HUES48 (cell line): ENCODE data around the gene PSPN.

ENCODE experiments used
- H3K27ac ChIP-seq: one replicate; pipeline ENCODE4 v1.7.0; 2013; ENCODE audit warnings: low read depth, low read length, inconsistent platforms
- H3K27me3 ChIP-seq: 2 replicates; pipeline ENCODE4 v1.6.1; 2013; ENCODE audit warnings: mild to moderate bottlenecking, low read length; ENCODE audit not compliant: control insufficient read depth, insufficient read depth
- H3K36me3 ChIP-seq: 2 replicates; pipeline ENCODE4 v1.6.1; 2013; ENCODE audit warnings: low read length; ENCODE audit not compliant: control insufficient read depth, insufficient read depth
- H3K4me1 ChIP-seq: 2 replicates; pipeline ENCODE4 v1.6.1; 2013; ENCODE audit warnings: mild to moderate bottlenecking, low read length; ENCODE audit not compliant: control insufficient read depth, insufficient read depth
- H3K4me3 ChIP-seq: 2 replicates; pipeline ENCODE4 v1.5.1; 2013; ENCODE audit warnings: mild to moderate bottlenecking, low read depth, low read length
- H3K9ac ChIP-seq: 2 replicates; pipeline ENCODE4 v1.6.1; 2013; ENCODE audit warnings: mild to moderate bottlenecking, low read depth, low read length, moderate library complexity
- H3K9me3 ChIP-seq: 2 replicates; pipeline ENCODE4 v1.6.1; 2013; ENCODE audit warnings: low read length; ENCODE audit not compliant: control insufficient read depth, insufficient read depth

Gene PSPN

GRCh38 chr19:6379744-6380143 is 4.0 kb upstream of the PSPN start:
- no peaks in the 10 kb centered on the region for H3K4me1 ChIP-seq
- H3K4me3 ChIP-seq, result no peak overlapping the region
- H3K9ac ChIP-seq, result no peak overlapping the region
- peaks cover 63% of the 10 kb centered on the region for H3K36me3 ChIP-seq
- no peak overlapping the region for H3K27ac ChIP-seq
- H3K27me3 ChIP-seq, result no peaks in the 10 kb centered on the region
- no peaks in the 10 kb centered on the region for H3K9me3 ChIP-seq

DNA sequence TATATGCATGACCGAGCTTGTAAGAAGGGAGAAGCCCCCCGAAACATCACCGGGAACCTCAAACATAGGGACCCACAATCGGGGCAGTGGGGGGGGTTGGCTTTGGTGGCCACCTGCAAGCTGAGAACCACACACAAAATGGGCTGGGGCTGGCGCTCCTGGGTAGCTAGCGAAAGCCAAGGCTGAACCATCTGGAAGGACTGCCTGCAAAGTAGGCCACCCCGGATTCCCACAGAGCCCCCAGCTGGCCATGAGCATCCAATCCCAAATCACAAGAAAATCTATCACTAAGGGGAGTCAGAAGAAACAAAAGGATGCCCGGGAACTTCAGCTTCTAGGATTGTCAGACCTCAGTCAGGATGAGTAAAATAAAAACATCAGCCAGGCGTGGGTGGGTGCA is 2.8 kb upstream of the PSPN start:
- peaks cover 7% of the 10 kb centered on the region; the same call in 1 of the 2 replicates for H3K4me1 ChIP-seq
- H3K36me3 ChIP-seq, result peaks cover 52% of the 10 kb centered on the region
- H3K9me3 ChIP-seq, result no peaks in the 10 kb centered on the region
- H3K27me3 ChIP-seq, result no peaks in the 10 kb centered on the region
- H3K4me3 ChIP-seq, result no peak overlapping the region
- H3K9ac ChIP-seq, result no peak overlapping the region
- H3K27ac ChIP-seq, result peak overlapping the region; percentile 26

- peaks cover 48% of the 10 kb centered on the region for H3K36me3 ChIP-seq
- no peak overlapping the region for H3K4me3 ChIP-seq
- no peak overlapping the region for H3K9ac ChIP-seq
- H3K4me1 ChIP-seq, result peaks cover 7% of the 10 kb centered on the region; the same call in 1 of the 2 replicates
- H3K9me3 ChIP-seq, result no peaks in the 10 kb centered on the region
- no peaks in the 10 kb centered on the region for H3K27me3 ChIP-seq
- H3K27ac ChIP-seq, result peak overlapping the region; percentile 26
Measured at GRCh38 chr19:6378041-6378440, 2.3 kb upstream of the PSPN start.

DNA sequence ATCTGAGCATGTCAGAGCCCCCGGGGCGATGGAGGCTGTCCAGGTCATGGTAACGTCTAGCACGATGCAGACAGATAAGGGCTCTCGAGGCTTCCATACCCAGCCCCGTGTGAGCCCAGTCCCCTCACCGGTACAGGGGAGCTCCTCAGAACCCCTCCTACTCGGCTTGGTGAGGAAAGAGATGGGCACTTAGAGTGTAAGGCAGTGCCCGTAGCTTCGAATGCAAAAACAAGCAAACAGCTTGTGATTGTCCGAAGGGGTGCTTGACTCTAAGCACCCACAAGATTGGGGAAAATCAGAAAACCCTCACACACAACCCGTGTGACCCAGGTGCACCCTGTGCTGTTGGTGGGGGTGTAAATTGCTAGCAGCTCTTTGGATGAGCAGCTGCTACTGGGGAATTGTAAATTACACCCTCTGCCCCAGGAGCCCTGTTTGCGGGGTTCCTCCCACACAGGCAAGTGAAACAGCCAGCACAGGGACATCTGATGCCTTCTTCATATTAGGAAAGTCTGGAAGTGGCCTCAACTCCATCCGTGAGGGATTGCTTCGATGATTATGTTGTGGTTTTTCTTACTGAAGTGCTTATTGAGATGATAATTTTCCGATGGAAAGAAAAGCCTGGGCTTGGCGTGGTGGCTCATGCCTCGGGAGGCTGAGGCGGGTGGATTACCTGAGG is 918 bp upstream of the PSPN start:
- Histone ChIP-seq H3K9ac (0 out of 2 replicates have a peak overlapping the region, but pooled peaks have one; percentile 20), H3K9me3 (no peaks in the 10 kb centered on the region), H3K27ac (no peak overlapping the region)

DNA sequence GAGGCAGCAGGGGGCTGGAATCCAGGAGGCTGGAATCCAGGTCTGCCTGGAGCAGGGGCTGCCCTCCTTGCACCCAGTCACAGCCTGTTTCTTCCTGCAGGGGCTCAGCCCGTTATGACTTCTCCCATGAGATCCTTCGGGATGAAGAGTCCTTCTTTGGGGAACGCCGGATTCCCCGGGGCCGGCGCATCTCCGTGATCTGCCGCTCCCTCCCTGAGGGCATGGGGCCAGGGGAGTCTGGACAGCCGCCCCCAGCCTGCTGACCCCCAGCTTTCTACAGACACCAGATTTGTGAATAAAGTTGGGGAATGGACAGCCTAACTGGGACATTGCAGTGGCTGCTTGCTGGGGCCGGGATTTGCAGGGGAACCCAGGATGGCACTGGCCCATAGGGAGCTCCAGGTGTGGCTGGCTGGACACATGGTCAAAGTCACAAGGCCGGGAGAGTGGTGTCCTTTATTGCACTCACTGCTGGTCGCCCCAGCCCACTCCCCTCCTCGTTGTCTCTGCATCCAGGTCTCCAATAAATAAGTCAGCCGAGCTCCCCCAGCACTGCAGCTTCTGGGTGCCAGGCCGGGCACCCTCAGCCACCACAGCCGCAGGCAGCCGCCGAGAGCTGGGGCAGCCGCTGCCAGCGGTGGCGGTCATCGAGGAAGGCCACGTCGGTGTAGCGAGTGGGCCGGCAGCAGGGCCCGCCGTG is 872 bp downstream of the PSPN start:
- Histone ChIP-seq H3K4me1 (peaks cover 7% of the 10 kb centered on the region; the same call in 1 of the 2 replicates), H3K9ac (no peak overlapping the region), H3K27me3 (no peaks in the 10 kb centered on the region), H3K9me3 (no peaks in the 10 kb centered on the region), H3K27ac (no peak overlapping the region), H3K4me3 (no peak overlapping the region), H3K36me3 (peaks cover 19% of the 10 kb centered on the region)

More for the DNA sequence above, 918 bp upstream of the PSPN start:
- Histone ChIP-seq H3K36me3 (peaks cover 37% of the 10 kb centered on the region), H3K4me1 (peaks cover 7% of the 10 kb centered on the region; the same call in 1 of the 2 replicates), H3K4me3 (no peak overlapping the region), H3K27me3 (no peaks in the 10 kb centered on the region)

GRCh38 chr19:6374161-6374709 is 1.5 kb downstream of the PSPN start:
- Histone ChIP-seq H3K4me1 (peaks cover 7% of the 10 kb centered on the region; the same call in 1 of the 2 replicates), H3K27me3 (no peaks in the 10 kb centered on the region), H3K4me3 (peak overlapping the region; percentile 58), H3K9me3 (no peaks in the 10 kb centered on the region), H3K9ac (no peak overlapping the region), H3K36me3 (peaks cover 15% of the 10 kb centered on the region), H3K27ac (peak overlapping the region; percentile 31)

DNA sequence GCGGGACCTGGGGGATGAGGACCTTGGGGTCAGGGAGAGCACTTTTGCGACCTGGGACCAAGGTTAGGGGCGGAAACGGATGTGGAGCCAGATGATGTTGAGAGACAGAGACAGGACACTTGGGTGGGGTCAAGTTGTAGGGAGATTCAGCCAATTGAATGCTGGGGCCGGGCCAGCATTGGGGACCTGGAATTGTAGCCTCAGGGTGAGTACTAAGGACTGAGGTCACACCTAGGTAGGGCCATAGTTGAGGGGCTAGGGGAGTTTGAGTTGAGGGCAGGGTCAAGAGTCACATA is 2.0 kb downstream of the PSPN start:
- Histone ChIP-seq H3K27ac (peak overlapping the region; percentile 31), H3K4me3 (peak overlapping the region; percentile 58), H3K9ac (no peak overlapping the region; the same call in 1 of the 2 replicates)

GRCh38 chr19:6373096-6373812 is 2.5 kb downstream of the PSPN start:
- Histone ChIP-seq H3K27ac (peak overlapping the region; percentile 99), H3K36me3 (peaks cover 15% of the 10 kb centered on the region)

More for the DNA sequence above, 2.0 kb downstream of the PSPN start:
- Histone ChIP-seq H3K9me3 (no peaks in the 10 kb centered on the region), H3K36me3 (peaks cover 14% of the 10 kb centered on the region), H3K27me3 (no peaks in the 10 kb centered on the region), H3K4me1 (peaks cover 7% of the 10 kb centered on the region; the same call in 1 of the 2 replicates)

GRCh38 chr19:6372594-6373095 is 3.1 kb downstream of the PSPN start, which contains the start of gene ALKBH7:
ALKBH7 (plus strand) TSS chr19:6372794; CDS start chr19:6372821, 27 bp downstream.
- Histone ChIP-seq H3K36me3 (peaks cover 19% of the 10 kb centered on the region), H3K4me3 (peak within 1 kb of the TSS; percentile 97), H3K27me3 (no peaks in the 10 kb centered on the region), H3K9ac (peak within 1 kb of the TSS; percentile 89), H3K27ac (peak within 1 kb of the TSS; percentile 99), H3K9me3 (no peaks in the 10 kb centered on the region), H3K4me1 (peaks cover 7% of the 10 kb centered on the region; the same call in 1 of the 2 replicates)

More at GRCh38 chr19:6373096-6373812, 2.5 kb downstream of the PSPN start:
- Histone ChIP-seq H3K4me3 (peak overlapping the region; percentile 97), H3K9me3 (no peaks in the 10 kb centered on the region), H3K27me3 (no peaks in the 10 kb centered on the region), H3K9ac (peak overlapping the region; percentile 89; the same call in 1 of the 2 replicates), H3K4me1 (peaks cover 7% of the 10 kb centered on the region; the same call in 1 of the 2 replicates)

DNA sequence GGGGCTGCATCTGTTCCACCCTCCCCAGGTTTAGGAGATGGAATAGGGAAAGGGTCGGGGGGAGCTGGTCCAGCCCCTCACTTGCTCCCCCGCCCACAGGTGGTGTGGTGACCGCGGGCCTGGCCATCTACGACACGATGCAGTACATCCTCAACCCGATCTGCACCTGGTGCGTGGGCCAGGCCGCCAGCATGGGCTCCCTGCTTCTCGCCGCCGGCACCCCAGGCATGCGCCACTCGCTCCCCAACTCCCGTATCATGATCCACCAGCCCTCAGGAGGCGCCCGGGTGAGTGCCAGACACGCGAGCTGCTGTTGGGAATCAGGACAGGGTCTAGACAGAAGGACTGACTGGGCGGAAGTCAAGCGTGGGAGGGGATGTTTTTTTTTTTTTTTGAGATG is 11.4 kb downstream of the PSPN start:
- no peaks in the 10 kb centered on the region for H3K27me3 ChIP-seq
- no peaks in the 10 kb centered on the region for H3K9me3 ChIP-seq
- H3K4me1 ChIP-seq, result no peaks in the 10 kb centered on the region
- no peak overlapping the region for H3K27ac ChIP-seq
- peaks cover 46% of the 10 kb centered on the region for H3K36me3 ChIP-seq
- H3K4me3 ChIP-seq, result no peak overlapping the region
- H3K9ac ChIP-seq, result no peak overlapping the region
